Thyroid gland (tissue), 4 donors: ENCODE measurements around the gene SF3B2. TPM values are rescaled to one million over a fixed set of nuclear protein-coding genes. Genes with fewer than 3 reads are reported as not detected.

ENCODE experiments used
- DNase-seq, 2 donors: peaks; one replicate each; pipeline ENCODE4 v3.0.0-alpha.2; 2019
- H3K27ac ChIP-seq, 3 donors: fragments of 200-600 bp; sonication (generic); 1 replicate in 2 of 3; 2 replicates in 1 of 3; pipeline ENCODE4 v1.5.1; 2016 to 2019; ENCODE audit warnings: mild to moderate bottlenecking in 1 of 3, moderate library complexity in 1 of 3
- H3K27me3 ChIP-seq: fragments of 200-600 bp; sonication (generic); one replicate; pipeline ENCODE4 v1.5.1; 2019
- H3K36me3 ChIP-seq, 2 donors: fragments of 200-600 bp; sonication (generic); one replicate each; pipeline ENCODE4 v1.5.1; 2016 to 2019
- H3K4me1 ChIP-seq, 2 donors: fragments of 200-600 bp; sonication (generic); one replicate each; pipeline ENCODE4 v1.5.1; 2017 to 2019
- H3K4me3 ChIP-seq, 3 donors: fragments of 200-600 bp; sonication (generic); replicated peaks in 1 of 3; 1 replicate in 2 of 3; 2 replicates in 1 of 3; pipeline ENCODE4 v1.5.1; 2016; ENCODE audit warnings: mild to moderate bottlenecking in 1 of 3
- H3K9me3 ChIP-seq: fragments of 200-600 bp; sonication (generic); one replicate; pipeline ENCODE4 v1.5.1; 2017
- CTCF ChIP-seq, 6 experiments: fragments of 200-600 bp in 3 of 6; fragments of 450-650 bp in 3 of 6; sonication (generic) in 3 of 6; IDR thresholded peaks; one replicate each; pipeline ENCODE4 v1.5.1; 2016 to 2019; ENCODE audit warnings: antibody characterized with exemption in 6 of 6, mild to moderate bottlenecking in 2 of 6, inconsistent platforms in 1 of 6, moderate library complexity in 1 of 6
- POLR2A ChIP-seq, 2 donors: fragments of 450-650 bp; IDR thresholded peaks; one replicate each; pipeline ENCODE4 v1.6.1; 2017; ENCODE audit warnings: antibody characterized with exemption in 2 of 2, mild to moderate bottlenecking in 2 of 2, moderate library complexity in 1 of 2
- WGBS, 2 donors: methylation state at CpG; one replicate each; pipeline ENCODE4 v1.1.5; 2017; 5-methylcytosine and 5-hydroxymethylcytosine counted together
- intact Hi-C: fragments of 100-400 bp; cut with DNase I; formaldehyde crosslinking; loops from one replicate; pipeline ENCODE4 v1.15.1; 2023
- total RNA-seq, 4 donors: library from RNA; depleted of rRNA; stranded (reverse); fragments of >200 nt; gene quantifications; one replicate each; pipeline ENCODE4 v1.2.3, GENCODE V29; 2016

The SF3B2 gene
- total RNA-seq, 4 donors from 2014 or later, result 149 to 231 (median 158) TPM

- 81 to 84% methylated on average over 9 of the region's 9 CpGs for WGBS, 2 donors
- peaks cover 45 to 57% of the 10 kb centered on the region in 2 donors for H3K4me1 ChIP-seq
- H3K36me3 ChIP-seq, result no peaks in the 10 kb centered on the region
- intact Hi-C loops, result no loop called here
- H3K27ac ChIP-seq, result peak overlapping the region; percentile 11 to 48 (median 34)
- no peak overlapping the region for H3K4me3 ChIP-seq
- no peaks in the 10 kb centered on the region for H3K27me3 ChIP-seq
- peak in 1 of 2 donors; percentile 29 for DNase-seq
- H3K9me3 ChIP-seq, result no peaks in the 10 kb centered on the region
- TF ChIP-seq CTCF (IDR thresholded peaks at IDR 0.05), result no peak
- no peak for TF ChIP-seq POLR2A (IDR thresholded peaks at IDR 0.05)
These were observed 28.1 kb downstream of the SF3B2 start for GRCh38 chr11:66080055-66080817.

- H3K27me3 ChIP-seq, result no peaks in the 10 kb centered on the region
- H3K4me1 ChIP-seq, result peaks cover 45 to 56% of the 10 kb centered on the region in 2 donors
- no peaks in the 10 kb centered on the region for H3K36me3 ChIP-seq
- intact Hi-C loops, result no loop called here
- no peak for TF ChIP-seq CTCF (IDR thresholded peaks at IDR 0.05)
- no peak for TF ChIP-seq POLR2A (IDR thresholded peaks at IDR 0.05)
- peak; percentile 43 to 53 for DNase-seq
- no peaks in the 10 kb centered on the region for H3K9me3 ChIP-seq
- peak overlapping the region; percentile 6 to 48 (median 34) for H3K27ac ChIP-seq
- no peak overlapping the region for H3K4me3 ChIP-seq
- 30 to 34% methylated on average over 5 of the region's 5 CpGs for WGBS, 2 donors
These were observed 29.3 kb downstream of the SF3B2 start for GRCh38 chr11:66081505-66081904.

DNA sequence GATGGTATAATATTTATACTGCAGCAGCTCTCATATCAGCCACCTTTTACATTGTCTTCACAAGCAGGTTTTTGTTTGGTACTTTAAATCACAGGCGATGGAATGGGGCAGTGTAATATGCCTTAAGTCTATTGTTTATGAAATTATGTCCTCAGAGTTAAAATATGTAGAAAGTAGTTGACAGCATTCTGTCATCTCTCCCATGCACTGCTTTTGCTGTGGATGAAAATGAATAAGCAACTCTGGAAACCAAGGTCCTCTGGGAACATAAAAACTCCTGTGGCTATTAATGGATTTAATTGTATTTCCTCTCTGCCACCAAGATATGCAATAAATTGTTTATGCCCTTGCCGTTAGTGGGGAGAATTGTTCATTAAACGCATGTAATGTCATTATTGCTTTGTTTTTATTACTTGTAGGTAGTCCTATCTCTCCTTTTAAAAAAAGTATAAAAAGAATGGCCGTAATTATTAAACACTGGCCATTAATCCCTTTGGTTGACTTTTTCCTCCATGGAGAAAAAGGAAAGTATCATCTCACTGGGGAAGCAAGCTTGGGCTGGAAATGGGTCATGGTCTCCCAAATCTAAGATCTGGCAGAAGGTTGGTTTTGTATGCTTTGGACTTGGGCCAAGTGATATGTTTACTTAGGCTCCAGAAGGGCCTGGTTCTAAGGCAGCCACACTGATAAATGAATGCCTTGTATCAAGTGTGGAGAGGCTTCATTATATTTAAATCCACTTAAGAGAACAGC is 31.0 kb downstream of the SF3B2 start:
- WGBS, 2 donors, result 59 to 60% methylated on average over 4 of the region's 4 CpGs
- Histone ChIP-seq H3K4me1 (peaks cover 42 to 59% of the 10 kb centered on the region in 2 donors), H3K27ac (peak overlapping the region in 2 of 3 donors; percentile 13 to 40), H3K27me3 (no peaks in the 10 kb centered on the region), H3K9me3 (no peaks in the 10 kb centered on the region), H3K36me3 (no peaks in the 10 kb centered on the region), H3K4me3 (no peak overlapping the region)
- TF ChIP-seq CTCF (IDR thresholded peaks at IDR 0.05), result no peak
- TF ChIP-seq POLR2A (IDR thresholded peaks at IDR 0.05), result no peak
- DNase-seq, result peak; percentile 36 to 41
- intact Hi-C loops, result no loop called here

GRCh38 chr11:66083767-66084166 is 31.6 kb downstream of the SF3B2 start:
- peaks cover 42 to 59% of the 10 kb centered on the region in 2 donors for H3K4me1 ChIP-seq
- no peaks in the 10 kb centered on the region for H3K27me3 ChIP-seq
- peak overlapping the region in 1 of 3 donors; percentile 40 for H3K27ac ChIP-seq
- 92 to 96% methylated on average over 3 of the region's 3 CpGs for WGBS, 2 donors
- TF ChIP-seq POLR2A (IDR thresholded peaks at IDR 0.05) (no peak), CTCF (IDR thresholded peaks at IDR 0.05) (no peak)
- H3K36me3 ChIP-seq, result no peaks in the 10 kb centered on the region
- no peak for DNase-seq
- H3K9me3 ChIP-seq, result no peaks in the 10 kb centered on the region
- H3K4me3 ChIP-seq, result no peak overlapping the region
- intact Hi-C loops, result no loop called here
